GM21423 (cell line): Measurements from ENCODE around the gene CCDC9.
"Not testable (repeated sequence)": the region's sequence is repeated elsewhere in the genome, so short reads cannot be mapped to it uniquely, and the experiment has no call there.

Experiments used
- ATAC-seq: cut with Tn5 transposase; IDR thresholded peaks from one replicate; pipeline ENCODE4 v1.9.1; 2021; ENCODE audit warnings: mild to moderate bottlenecking, moderate library complexity; ENCODE audit not compliant: unreplicated experiment

CCDC9 gene

DNA sequence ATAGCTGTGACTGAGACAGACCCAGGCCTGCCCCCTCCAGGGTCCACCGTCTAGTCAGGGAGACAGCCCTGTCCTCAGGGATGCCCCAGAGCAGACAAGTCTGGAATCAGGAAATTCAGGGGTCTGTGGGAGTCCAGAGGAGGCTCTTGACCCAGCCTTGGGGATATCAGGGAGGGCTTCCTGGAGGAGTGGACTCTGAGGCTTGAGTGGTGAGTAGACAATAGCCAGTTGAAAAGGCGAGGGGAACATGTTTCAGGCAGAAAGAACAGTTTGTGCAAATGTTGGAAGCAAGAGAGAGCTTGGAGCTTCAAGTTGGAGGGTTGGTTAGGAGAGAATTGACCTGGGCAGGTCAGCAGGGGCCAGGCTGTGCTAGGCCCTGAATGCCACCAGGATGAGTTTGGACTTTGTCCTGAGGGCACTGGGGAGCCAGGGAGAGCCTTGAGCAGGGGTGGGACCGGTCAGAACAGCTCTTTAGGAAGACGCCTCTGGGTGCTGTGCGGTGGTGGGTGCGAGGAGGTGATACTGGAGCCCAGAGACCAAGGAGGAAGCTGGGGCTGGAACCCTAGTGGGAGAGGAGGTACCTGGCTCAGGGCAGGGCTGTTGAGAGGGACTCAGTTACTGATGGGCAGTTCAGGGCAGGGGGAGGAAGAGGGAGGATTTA lies 2.7 kb downstream of the CCDC9 start:
- ATAC-seq: no peak

DNA sequence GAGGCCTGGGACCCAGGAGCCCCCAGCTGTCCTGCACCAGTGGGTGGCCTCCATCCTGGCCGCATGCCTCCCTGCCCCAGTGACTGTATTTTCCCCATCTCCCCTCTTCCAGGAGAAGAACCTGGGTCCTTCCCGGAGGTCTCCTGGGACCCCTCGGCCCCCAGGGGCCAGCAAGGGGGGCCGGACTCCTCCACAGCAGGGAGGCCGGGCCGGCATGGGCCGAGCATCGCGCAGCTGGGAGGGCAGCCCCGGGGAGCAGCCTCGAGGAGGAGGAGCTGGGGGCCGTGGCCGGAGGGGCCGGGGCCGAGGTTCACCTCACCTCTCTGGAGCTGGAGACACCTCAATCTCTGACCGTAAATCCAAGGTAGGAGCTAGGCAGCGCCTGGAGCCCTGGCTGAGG lies 4.2 kb downstream of the CCDC9 start:
- no peak for ATAC-seq

DNA sequence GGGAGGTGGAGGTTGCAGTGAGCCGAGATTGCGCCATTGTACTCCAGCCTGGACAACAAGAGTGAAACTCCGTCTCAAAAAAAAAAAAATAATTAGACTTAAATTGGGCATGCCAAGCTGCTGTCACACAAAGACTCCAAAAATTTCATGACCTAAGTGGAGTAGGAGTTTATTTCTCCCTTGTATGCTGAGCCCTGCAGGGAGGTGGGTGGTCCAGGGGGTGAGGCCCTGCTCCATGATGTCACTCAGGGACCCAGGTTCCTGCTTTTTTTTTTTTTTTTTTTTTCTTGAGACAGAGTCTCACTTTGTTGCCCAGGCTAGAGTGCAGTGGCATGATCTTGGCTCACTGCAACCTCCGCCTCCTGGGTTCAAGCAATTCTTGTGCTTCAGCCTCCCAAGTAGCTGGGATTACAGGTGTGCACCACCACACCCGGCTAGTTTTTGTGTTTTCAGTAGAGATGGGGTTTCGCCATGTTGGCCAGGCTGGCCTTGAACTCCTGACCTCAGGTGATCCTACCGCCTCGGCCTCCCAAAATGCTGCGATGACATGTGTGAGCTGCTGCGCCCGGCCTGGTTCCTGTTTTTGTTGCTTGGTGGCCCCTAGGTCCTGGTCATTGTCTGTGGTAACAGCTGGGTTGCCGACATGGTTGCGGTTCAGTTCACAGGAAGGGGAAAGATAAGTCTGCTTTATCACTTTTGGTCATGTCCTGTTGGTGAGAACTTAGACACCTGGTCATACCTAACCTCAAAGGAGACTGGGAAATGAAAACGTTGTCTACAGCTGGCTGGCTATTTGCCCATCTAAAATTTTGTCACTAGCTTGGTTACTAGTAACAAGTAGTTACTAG lies 5.8 kb downstream of the CCDC9 start:
- peak; percentile 77 for ATAC-seq

DNA sequence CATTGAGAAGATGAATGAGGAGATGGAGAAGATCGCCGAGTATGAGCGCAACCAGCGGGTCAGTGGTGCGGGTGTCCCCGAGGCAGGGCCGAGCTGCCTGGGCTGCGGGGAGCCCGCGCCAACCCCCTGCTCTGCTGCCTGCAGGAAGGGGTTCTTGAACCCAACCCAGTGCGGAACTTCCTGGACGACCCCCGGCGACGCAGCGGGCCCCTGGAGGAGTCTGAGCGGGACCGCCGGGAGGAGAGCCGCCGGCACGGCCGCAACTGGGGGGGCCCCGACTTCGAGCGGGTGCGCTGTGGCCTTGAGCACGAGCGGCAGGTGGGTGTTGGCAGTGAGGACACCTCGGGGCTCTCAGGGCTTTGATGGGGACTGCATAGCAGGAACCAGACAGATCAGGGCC lies 8.3 kb downstream of the CCDC9 start:
- ATAC-seq: no peak

DNA sequence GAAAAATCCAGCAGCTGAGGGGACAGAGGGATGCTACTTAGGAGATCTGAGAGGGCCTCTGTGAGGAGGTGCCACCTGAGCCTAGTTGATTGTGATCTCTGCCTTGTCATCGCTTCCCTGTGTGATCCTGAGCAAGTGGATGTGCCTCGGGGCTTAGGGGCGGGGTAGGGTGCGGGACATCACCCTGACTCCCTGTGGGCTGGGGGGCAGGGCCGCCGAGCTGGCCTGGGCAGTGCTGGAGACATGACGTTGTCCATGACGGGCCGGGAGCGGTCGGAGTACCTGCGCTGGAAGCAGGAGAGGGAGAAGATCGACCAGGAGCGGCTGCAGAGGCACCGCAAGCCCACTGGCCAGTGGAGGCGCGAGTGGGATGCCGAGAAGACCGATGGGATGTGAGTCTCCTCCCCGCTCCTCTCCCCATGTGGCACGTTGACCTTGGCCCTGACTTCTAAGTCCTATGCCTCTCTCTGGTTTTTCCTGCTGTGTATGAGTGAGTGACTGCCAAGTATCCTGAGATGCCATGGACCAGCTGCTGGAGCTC lies 10.1 kb downstream of the CCDC9 start:
- ATAC-seq: no peak

DNA sequence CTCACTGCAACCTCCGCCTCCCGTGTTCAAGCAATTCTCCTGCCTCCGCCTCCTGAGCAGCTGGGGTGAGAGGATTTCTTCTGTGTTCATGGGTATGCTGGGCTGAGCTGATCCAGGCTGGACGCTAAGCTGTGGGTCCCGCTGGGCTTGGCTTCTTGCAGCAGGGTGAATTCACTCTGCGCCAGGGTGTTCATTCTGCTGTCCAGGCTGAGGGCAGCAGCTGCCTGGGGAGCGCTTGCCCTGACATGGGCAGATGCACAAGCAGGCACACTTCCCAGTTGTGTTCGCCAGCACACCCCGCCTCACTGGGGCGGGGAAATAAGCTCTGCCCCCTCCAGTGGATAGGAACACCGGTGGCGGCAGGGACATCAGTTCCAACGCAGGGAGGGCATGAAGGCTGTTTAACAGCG lies 11.0 kb downstream of the CCDC9 start:
- ATAC-seq: no peak

DNA sequence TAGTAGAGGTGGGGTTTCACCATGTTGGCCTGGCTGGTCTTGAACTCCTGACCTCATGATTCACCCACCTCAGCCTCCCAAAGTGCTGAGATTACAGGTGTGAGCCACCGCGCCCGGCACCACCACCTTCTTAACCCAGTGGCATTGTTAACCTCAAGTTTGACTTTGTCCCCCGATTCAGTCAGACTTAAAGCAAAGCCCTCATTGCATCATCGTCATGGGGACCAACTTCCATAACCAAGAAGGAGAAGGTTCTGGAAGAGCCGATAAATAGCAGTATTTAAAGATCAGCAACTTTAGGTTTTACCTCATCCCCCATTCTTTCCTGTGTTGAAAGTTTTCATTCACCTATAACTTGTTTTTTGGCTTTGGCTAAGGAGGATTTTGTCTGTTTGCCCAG lies 11.7 kb downstream of the CCDC9 start:
- no peak for ATAC-seq

DNA sequence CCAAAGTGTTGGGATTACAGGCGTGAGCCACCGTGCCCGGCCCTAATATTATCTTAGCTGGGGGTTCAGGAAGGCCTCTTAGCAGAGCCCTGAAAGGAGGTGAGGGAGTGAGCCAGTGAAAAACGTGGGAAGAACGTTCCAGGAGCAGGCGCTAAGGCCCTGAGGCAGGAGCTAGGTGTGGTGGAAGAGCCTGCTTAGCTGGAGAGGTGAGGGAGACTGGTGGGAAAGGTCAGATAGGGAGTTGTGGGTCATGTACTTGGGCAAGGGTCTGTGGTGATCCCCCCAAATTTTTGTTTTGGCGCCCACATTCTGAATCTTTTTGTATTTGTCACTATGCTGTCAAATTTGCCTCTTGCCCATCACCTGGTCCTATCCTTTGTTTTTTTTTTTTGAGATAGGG lies 13.3 kb downstream of the CCDC9 start:
- no peak for ATAC-seq

DNA sequence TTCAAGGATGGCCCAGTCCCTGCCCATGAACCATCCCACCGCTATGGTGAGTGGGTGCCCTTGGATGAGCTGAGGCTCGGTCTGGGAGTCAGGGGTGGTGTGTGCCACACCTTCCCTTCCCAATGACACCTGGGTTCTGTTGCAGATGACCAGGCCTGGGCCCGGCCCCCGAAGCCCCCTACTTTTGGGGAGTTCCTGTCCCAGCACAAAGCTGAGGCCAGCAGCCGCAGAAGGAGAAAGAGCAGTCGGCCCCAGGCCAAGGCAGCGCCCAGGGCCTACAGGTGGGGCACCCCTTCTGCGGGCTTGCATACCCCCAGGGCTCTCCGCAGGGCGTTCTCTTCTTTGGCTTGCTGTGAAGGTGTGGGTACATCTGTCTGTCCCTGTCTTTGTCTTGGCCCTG lies 14.1 kb downstream of the CCDC9 start:
- ATAC-seq: no peak

DNA sequence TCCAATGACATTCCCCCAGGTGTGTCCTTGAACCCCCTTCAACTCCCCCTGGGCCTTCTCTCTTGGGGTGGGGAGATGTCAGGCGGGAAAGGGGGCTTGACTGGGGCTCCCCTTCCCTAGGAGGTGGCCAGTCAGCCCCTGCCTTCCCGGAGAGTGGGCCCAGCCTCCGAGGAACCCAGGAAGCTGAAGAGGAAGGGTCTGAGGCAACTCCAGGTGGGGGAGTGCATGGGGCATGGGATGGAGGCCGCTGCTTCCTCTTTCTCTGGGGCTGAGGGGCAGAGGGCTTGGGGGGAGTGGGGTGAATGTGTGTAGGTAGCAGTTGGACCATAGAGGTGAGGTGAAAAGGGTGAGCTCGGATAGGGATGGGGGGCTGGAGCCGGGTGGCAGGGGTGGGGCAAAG lies 15.6 kb downstream of the CCDC9 start:
- ATAC-seq: no peak

DNA sequence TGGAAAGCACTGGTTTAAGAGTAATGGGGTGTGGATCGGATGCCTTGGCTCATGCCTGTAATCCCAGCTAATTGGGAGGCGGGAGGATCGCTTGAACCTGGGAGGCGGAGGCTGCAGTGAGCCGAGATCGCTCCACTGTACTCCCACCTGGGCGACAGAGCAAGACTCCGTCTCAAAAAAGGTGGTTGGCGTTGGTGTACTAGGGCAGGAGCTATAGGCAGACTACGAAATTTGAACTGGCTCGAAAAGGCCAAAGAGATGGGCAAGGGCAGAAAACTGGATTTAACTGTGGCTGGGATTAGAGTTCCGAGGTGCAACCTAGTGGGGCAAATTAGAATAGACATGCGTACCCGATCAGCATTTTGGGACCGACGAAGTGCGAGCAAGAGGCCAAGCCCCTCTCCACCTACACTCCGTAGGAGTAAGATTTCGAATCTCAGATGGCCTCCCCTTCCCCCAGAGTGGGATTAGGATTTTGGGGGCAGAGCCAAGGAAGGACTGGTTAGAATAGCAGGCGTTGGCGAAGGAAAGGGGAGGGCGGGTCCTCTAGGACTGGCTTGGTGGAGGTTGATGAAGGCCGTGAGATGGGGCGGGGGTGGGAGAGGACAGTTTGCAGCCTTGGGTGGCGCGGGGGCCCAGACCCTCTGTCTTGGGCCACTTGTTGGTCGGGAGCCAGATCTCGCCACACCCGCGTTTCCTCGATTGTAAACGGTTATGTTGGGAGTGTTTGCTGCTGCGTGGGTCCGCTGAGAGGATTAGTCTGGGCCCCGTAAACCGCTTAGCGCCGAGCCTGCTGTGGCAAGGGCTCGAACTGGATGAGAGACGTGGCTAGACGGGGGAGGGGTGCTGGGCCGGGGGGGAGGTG lies 16.4 kb downstream of the CCDC9 start:
- ATAC-seq: no peak

DNA sequence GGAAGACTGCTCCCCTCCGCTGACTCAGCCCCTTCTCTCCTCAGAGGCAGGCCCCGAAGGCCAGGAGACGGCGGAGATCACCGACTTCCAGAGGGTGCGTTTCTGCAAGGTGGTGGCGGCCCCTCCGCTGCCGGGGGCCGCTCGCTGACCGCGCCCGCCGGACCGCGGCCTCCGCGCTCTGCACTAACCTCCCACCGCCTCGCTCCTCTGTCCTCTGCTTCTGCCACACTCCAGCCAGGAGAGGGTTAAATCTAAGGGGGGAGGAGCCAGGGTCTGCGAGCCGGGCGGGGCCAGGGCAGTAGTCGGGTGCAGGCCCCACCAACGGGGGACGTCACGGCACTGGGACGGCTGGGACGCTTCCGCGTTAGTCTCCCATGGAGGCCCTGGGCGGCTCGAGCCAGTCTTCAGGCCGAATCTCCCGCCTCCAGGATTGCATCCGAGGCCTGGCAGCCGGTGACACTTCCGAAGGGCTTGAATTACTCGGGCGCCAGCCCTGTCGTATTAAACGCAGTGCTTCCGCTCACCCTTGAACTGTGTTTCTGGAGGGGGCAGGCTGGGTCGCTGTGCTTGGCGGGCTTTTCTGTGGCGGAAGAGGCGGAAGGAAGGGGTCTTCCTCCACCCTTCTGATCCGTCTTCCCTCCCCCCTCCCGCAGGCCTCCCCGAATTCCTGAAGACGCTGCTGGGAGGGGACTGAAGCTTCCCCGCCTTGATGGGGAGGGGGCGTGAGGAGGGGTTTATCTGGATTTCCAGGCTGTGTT lies 17.2 kb downstream of the CCDC9 start:
- ATAC-seq: peak; percentile 64

DNA sequence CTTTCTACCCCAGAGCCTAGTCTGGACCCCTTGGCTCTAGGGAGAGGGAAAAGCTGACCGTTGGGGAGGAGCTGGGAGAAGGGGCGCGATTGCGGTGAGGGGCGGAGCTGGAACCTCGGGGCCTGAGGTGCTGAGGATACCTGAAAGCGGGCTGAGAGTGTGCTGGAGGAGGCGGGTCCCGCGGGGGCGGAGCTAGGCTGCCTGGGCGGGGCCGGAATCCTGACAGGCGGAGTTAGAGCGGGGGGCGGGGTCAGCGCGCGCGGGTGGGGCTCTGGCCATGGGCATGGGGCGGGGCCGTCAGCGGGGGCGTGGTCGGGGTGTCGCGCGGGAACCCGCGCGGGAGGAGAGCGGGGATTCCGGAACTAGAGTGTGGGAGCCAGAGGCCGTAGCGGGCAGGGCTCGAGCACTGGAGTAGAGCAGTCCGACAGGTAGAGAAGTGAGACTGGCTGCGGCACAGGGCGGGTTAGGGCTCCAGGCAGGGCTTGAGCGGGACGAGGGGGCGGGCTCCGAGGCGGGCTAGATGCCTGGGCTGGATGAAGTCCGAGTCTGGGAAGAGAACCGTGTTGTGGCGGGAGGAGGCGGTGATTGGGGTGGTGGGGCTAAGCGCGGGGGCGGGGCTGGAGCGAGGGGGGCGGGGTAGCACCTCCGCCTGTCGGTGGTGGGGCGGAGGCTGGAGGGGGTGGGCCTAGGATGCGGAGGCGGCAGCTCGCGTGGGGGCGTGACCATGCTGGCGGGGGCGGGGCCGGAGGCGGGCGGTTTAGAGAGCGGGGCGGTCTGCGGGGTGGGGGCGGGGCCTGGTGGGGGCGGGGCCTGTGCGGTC lies 18.0 kb downstream of the CCDC9 start, which contains the start of gene INAFM1:
INAFM1 (plus strand) TSS at position 815 of the 820 bp plus-strand sequence. CDS start 35 bp downstream, outside the sequence.
- ATAC-seq: peak; percentile 43

DNA sequence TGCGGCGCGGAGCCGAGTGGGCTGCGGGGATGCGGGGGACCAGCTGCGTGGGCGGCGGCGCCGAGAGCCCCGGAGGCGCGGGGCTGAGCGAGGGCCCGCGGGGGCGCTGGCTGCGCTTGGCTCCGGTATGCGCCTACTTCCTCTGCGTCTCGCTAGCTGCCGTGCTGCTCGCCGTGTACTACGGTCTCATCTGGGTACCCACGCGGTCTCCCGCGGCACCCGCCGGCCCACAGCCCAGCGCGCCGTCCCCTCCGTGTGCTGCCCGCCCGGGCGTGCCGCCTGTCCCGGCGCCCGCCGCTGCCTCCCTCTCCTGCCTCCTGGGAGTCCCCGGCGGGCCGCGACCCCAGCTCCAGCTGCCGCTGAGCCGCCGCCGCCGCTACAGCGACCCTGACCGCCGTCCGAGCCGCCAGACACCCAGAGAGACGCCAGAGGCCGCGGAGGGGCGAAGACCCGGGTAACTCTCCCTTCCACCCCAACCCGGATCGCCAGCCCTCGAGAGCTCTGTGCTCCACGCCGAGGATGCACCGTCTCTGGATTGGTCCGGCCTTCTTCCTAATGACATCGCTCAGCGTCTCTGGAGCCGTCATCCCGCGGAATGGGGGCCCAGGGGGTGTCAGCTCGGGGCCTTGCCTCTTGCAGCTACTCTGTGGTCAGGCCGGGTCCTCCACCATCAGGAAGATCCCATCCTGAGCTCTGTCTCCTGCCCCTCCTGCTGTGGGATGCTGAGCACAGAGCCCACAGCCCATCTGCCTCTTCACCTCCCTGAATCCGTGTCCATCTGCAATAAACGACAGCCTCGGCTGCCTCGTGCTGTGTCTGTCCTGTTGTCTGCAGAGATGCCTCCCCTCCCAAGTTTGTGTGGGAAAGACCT lies 18.8 kb downstream of the CCDC9 start:
- no peak for ATAC-seq

DNA sequence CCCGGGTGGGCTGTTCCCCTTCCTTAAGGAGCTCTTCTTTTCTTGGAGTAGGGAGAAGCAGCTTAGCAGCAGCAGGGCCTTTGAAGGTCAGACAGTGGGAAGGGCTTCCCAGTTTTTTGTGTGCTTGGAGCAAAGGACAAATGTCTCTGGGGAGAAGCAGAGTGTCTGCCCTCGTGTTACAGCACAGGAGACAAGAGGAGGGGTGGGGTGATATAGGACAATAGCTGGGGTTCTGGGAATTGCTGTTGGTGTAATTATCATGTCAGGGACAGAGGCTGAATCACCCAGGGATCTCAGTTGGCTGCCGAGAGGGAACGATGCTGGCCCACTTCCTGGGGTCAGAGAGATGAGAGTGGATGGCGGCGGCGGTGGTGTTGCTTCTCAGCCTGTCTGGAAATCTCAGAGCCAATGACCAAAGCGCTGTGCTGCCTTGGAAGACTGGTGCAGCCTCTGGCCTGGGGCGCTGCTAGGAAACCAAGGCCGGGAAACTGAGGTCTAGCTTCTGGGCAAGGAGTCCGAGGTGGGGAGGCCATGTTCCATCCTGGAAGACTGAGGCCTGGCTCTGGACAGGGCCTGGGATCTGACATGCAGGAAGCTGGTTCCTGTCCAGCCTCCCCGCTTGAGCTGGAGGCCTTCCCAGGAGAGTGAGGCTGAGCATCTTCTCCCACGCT lies 19.6 kb downstream of the CCDC9 start:
- ATAC-seq: no peak

DNA sequence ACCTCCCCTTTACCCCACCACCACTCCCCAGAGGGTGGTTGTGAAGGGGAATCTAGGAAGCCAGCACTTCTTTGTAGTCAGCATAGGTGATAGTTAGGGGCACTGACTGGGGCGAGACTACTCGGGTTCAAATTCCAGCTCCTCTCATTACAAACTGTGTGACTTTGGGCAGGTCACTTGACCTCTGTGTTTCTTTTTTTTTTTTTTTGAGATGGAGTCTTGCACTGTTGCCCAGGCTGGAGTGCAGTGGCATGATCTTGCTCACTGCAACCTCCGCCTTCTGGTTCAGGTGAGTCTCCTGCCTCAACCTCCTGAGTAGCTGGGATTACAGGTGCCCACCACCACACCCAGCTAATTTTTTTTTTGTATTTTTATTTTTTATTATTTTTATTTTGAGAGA lies 20.2 kb downstream of the CCDC9 start:
- ATAC-seq: not testable (repeated sequence)

DNA sequence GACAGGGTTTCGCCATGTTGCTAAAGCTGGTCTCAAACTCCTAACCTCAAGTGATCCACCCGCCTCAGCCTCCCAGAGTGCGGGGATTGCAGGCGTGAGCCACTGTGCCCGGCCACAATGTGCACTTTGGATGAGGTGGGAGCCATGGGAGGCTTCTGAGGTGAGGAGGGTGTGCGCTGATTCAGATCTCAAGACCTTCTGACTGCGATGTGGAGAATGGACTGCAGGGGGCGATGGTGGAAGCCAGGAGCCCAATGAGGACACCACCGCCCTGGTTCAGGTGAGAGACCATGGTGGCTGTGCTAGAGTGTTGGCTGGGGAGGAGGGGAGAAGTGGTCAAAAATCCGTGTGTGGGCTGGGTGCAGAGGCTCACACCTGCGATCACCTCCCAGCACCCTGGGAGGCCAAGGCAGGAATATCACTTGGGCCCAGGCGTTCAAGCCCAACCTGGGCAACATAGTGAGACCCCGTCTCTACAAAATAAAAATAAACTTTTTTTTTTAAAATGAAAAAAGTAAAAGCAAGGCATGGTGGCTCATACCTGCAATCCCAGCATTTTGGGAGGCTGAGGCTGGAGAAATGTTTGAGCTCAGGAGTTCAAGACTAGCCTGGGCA lies 24.0 kb downstream of the CCDC9 start:
- no peak for ATAC-seq
